BJ (cell line): ENCODE measurements around the gene MAN1B1. TPM values are rescaled to one million over a fixed set of nuclear protein-coding genes. Genes with fewer than 3 reads are reported as not detected.

ENCODE experiments used
- CTCF ChIA-PET: fragments of 350-600 bp; formaldehyde crosslinking; extraction: SDS; loops from one replicate; lab custom pipeline; 2021; ENCODE audit warnings: antibody characterized with exemption, inconsistent platforms; lab: Yijun Ruan, JAX
- POLR2A ChIA-PET: fragments of 300-600 bp; sonication (Branson Sonifier 250); formaldehyde crosslinking; extraction: SDS; loops from one replicate; lab custom pipeline; 2021; ENCODE audit warnings: antibody characterized with exemption; lab: Charles Lee
- DNase-seq: peaks from one replicate; pipeline ENCODE4 v3.0.0-alpha.2; 2011; ENCODE audit warnings: low read depth
- H3K27me3 ChIP-seq: 2 replicates; pipeline ENCODE4 v1.6.0; 2011; ENCODE audit warnings: low read length; ENCODE audit not compliant: control insufficient read depth, insufficient read depth
- H3K36me3 ChIP-seq: 2 replicates; pipeline ENCODE4 v1.5.1; 2011; ENCODE audit warnings: low read length; ENCODE audit not compliant: control insufficient read depth, insufficient read depth
- H3K4me3 ChIP-seq: 2 replicates; pipeline ENCODE4 v1.5.1; 2011; ENCODE audit warnings: low read depth, mild to moderate bottlenecking, control low read depth, low read length
- CTCF ChIP-seq: IDR thresholded peaks from 2 replicates; pipeline ENCODE4 v1.5.1; 2011; ENCODE audit warnings: low read depth, mild to moderate bottlenecking, control low read depth, inconsistent platforms, low read length, moderate library complexity; ENCODE audit not compliant: insufficient read depth
- polyA plus RNA-seq: library from polyadenylated mRNA; depleted of rRNA; stranded (reverse); fragments of >200 nt; gene quantifications from 2 replicates; pipeline ENCODE4 v1.2.3, GENCODE V29; 2011

Gene MAN1B1
- polyA plus RNA-seq, 1 experiment, result 80.0 TPM

GRCh38 chr9:137143459-137143858 is 56.7 kb downstream of the MAN1B1 start:
- H3K36me3 ChIP-seq, result no peaks in the 10 kb centered on the region
- no peak for DNase-seq
- no peak overlapping the region for H3K4me3 ChIP-seq
- CTCF ChIA-PET, result no interaction called here
- POLR2A ChIA-PET, result no interaction called here
- TF ChIP-seq CTCF, result no peak
- peaks cover 18% of the 10 kb centered on the region for H3K27me3 ChIP-seq

- no peak for DNase-seq
- H3K36me3 ChIP-seq, result no peaks in the 10 kb centered on the region
- H3K27me3 ChIP-seq, result peaks cover 6% of the 10 kb centered on the region
- no peak overlapping the region for H3K4me3 ChIP-seq
- ChIA-PET POLR2A (no interaction called here), CTCF (interaction anchor here (0.9 kb wide), 1 partner anchor 10 kb away, joined by 3 read pairs; no protein-coding TSS in a partner anchor)
- TF ChIP-seq CTCF, result no peak
Observed at GRCh38 chr9:137145731-137146526, 59.1 kb downstream of the MAN1B1 start.

GRCh38 chr9:137146527-137146918 is 59.7 kb downstream of the MAN1B1 start:
- Histone ChIP-seq H3K4me3 (no peak overlapping the region), H3K27me3 (0 out of 2 replicates have a peak, but pooled peaks cover 3% of the 10 kb centered on the region), H3K36me3 (no peaks in the 10 kb centered on the region)
- ChIA-PET POLR2A (no interaction called here), CTCF (interaction anchor here (0.9 kb wide), 1 partner anchor 10 kb away, joined by 3 read pairs; no protein-coding TSS in a partner anchor)
- no peak for DNase-seq
- no peak for TF ChIP-seq CTCF

- DNase-seq, result no peak
- Histone ChIP-seq H3K27me3 (0 out of 2 replicates have a peak, but pooled peaks cover 3% of the 10 kb centered on the region), H3K4me3 (no peak overlapping the region), H3K36me3 (no peaks in the 10 kb centered on the region)
- CTCF ChIA-PET, result no interaction called here
- POLR2A ChIA-PET, result no interaction called here
- TF ChIP-seq CTCF, result no peak
Observed at GRCh38 chr9:137147091-137147792, 60.5 kb downstream of the MAN1B1 start.

GRCh38 chr9:137147793-137148160 is 61.0 kb downstream of the MAN1B1 start:
- ChIA-PET POLR2A (no interaction called here), CTCF (no interaction called here)
- H3K36me3 ChIP-seq, result no peaks in the 10 kb centered on the region
- no peak for TF ChIP-seq CTCF
- 0 out of 2 replicates have a peak, but pooled peaks cover 3% of the 10 kb centered on the region for H3K27me3 ChIP-seq
- DNase-seq, result no peak
- H3K4me3 ChIP-seq, result no peak overlapping the region
